ENCODE data around the gene DUSP10.

The DUSP10 gene

GRCh38 chr1:221715321-221716169, 26.3 kb downstream of the DUSP10 start:
- no peak for DNase-seq (ENCODE audit: extremely low read depth in 1 of 2, low read depth in 1 of 2)

DNA sequence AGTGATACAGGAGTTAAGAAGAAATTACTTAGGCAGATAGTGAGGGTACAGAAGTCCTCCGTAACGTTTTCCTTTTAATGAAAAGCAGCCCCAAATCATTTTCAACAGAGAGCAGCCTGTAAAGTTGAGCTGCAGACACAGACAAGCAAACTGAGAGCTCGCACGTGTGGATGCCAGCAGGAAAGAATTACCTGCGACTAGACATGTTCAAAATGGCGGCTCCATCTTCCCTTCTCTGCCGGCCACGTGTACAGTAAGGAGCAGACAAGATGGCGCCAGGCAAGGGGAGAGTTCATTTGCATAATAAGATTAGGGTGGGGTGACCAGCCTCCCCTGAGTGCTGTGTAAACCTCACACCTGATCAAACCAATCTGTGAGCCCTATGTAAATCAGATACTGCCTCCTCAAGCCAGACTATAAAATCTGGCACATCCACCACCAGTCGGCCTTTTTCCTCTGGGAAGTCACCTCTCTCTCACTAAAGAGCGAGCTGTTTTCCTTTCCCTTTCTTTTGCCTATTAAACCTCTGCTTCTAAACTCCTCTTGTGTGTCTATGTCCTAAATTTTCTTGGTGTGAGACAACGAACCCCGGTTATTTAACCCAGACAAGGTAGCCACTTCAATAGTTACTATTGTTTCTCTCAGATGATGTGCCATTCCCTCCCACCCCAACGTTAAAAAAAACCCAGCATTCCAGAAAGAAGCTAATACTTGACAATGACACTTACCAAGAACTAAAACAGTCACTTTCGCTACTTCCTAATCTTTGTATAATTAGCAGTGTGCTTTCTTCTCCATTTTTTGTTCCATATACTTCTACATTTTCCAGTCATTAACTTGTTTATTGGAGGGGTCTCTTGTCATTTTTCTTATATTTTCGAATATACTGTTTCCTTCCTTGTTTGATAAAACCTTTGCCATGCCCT, 27.4 kb downstream of the DUSP10 start:
- DNase-seq (ENCODE audit: extremely low read depth in 1 of 2, low read depth in 1 of 2) = no peak

- peak; percentile 55 to 72 for DNase-seq (ENCODE audit: extremely low read depth in 1 of 2, low read depth in 1 of 2)
These were observed 29.0 kb downstream of the DUSP10 start for GRCh38 chr1:221712776-221713431.

- DNase-seq (ENCODE audit: extremely low read depth in 1 of 2, low read depth in 1 of 2) = peak in 1 of 2 donors; percentile 38
These were observed 29.6 kb downstream of the DUSP10 start for GRCh38 chr1:221712198-221712684.

DNA sequence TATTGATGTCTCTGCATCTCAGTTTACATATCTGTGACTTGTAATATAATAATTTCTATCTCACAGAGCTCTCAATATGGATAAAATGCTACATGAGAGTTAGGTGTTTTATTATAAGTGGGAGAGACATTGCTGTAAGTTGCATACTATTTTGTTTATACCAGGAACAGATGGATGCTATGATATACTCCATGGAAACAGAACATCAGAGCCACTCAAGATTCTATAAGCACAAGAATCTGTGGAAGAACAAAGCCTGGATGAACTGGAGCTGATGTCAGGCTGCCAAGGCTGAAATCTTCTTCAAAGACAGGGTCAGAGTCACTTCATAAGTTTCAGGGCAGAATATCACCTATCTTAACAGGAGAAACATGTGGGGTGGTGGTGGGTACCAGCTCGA, 30.2 kb downstream of the DUSP10 start:
- DNase-seq (ENCODE audit: extremely low read depth in 1 of 2, low read depth in 1 of 2) = no peak

DNA sequence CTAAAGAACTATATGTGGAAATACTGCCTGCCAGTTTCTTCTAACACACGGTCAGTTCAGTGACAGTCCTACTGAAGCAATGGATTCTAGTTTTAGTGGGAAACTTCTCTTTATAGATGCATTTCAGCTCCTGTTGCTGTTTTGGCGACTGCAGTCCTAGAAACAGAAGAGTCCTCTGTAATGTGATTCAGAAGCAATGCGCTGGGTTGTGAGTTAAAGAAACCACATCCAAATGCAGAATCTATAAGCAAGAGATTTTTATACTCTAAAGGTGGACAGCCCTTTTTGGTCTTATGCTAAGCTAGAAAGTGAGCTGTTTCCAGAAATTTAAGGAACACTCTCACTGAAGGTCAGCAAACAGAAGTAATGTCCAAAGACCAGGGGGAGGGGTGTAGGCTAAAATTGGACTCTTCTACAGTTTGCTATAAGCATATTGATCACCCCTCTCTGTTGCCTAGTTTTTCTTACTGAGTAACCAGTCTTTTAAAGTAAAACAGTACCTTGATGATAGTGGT, 30.8 kb downstream of the DUSP10 start:
- DNase-seq (ENCODE audit: extremely low read depth in 1 of 2, low read depth in 1 of 2) = no peak

GRCh38 chr1:221709854-221710253, 32.0 kb downstream of the DUSP10 start:
- DNase-seq (ENCODE audit: extremely low read depth in 1 of 2, low read depth in 1 of 2) = no peak

DNA sequence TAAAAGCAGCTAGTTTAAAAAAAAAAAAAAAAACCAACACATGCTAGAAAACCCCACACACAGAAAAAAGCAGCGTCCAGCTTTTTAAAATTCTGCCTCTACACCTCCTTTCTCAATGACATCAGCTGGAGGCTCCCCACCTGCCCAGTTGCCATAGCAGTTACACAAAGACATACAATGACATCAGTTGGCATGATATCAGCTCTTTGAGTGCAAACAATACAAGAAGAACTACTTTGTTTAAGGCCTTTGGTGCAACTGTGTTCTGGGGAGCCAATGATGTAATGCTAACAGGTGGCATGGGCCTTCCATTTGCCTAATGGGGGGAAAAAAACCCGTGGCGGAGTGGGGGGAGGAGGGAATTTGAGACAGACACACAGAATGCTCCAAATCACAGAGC, 32.9 kb downstream of the DUSP10 start:
- no peak for DNase-seq (ENCODE audit: extremely low read depth in 1 of 2, low read depth in 1 of 2)

DNA sequence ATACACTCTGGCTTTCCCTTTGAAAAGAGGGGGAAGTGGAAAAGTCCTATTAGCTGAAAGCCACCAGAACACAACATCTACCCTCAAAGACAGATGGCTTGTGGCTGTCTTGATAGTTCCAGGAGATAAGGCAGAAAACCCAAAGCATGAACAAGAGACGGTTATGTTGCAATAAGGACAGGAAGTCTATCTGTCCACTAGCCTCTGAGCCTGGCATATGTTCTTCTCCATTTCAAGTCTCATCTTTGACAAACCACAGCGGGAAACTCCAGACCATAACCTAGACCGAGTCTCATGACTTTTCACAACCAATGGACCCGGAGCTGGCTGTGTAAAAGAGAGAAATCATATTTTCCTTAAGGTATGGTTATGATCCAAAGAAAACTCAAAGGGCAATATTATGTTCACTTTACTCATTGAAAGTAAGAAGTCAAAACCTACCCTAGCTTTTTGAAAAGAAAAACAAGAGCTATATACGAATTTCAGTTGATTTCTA, 33.8 kb downstream of the DUSP10 start:
- DNase-seq (ENCODE audit: extremely low read depth in 1 of 2, low read depth in 1 of 2) = peak; percentile 20 to 63

DNA sequence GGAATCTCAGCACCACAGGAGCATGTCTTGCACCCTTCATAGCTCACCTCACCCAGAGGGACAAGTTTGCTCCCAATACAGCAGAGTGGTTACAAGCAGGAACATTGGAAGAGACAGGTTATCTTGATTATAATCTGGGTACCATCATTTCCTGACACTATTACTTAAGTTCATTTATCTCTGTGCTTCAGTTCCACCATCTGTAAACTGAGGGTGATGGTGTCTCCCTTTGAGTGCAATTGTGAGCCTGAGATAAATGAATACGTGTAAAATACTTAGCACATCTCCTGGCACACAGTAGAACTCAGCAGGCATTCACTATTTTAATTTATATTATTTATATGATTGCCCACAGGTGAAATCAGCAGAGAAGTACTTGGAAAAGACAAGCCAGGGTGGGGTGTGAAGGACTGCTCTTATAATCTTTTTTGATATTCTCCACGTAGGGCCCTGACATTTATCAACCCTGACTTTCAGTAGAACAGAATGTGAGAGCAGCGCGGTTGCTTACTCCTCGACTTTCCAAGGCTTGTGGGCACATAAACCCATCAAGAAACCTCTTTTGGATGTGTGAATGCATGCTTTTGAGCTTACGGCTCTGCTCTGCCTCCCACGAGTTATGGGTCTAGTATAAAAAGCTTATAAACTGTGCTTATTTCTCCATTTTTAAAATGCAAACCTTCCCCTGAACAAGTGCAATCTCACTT, 34.9 kb downstream of the DUSP10 start:
- no peak for DNase-seq (ENCODE audit: extremely low read depth in 1 of 2, low read depth in 1 of 2)

DNA sequence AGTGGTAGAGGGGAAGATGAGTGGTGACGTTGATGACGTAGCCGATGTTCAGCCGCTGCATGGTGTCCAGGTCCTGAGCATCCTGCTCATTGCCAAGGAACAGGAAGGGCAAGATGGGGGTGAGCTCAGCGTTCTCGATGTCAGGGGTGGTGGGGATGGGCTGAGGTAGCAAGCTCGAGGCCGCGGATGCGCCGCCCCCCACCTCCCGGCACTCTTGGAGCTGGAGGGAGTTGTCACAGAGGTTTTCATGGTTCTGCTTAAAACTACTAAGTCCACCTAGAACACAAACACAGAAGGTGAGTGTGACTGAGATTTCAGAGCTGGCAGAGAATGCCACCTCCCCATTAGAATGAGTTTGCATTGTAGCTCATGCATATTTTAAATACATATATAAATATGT, 35.7 kb downstream of the DUSP10 start:
- DNase-seq (ENCODE audit: extremely low read depth in 1 of 2, low read depth in 1 of 2) = no peak

GRCh38 chr1:221704306-221704705, 37.6 kb downstream of the DUSP10 start:
- no peak for DNase-seq (ENCODE audit: extremely low read depth in 1 of 2, low read depth in 1 of 2)

DNA sequence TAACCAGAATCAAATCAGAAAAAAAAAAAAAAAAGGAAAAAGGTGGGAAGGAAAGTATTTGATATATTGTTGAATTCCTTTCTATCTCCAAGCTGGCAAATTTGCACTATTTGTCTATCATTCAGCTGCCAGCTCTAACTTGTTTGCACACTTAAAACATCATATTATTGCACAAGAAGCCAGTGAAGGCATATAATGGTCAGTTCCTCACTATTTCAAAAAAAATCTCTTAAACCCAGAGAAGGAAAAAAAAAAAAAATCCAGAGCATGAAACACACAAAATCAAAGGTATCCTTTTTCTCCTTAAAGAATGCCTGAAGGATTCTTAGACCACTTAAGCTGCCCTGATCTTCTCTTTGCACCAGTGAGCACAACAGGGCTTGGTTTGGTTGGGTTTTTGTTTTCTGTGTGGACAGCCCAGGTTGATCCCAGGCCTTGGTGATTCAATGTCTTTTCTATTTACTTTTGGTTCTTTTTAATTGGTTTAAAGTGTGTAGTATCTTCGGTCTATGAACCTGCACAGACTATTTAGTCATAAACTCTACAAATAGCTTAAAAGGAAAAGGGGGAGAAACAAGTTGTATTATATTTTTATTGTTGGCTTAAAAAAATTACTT, 40.2 kb downstream of the DUSP10 start:
- no peak for DNase-seq (ENCODE audit: extremely low read depth in 1 of 2, low read depth in 1 of 2)

DNA sequence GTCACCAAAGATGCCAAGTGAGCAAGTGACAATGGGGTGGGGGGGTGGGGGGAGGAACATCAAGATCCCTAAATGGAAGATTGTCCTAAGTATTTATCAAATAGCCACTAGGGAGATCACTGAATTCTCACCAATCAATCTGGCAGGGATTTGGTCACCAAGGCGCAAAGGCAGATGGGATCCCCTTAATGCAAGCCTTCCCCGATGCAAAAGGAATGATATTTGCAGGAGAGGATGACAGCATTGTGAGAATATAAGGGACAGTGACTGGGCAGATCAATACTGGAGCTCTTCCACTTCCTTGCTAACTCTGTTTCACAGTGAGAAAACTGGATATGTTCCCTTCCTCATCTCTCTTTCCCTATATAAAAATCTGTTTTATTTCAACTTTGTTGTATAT, 40.9 kb downstream of the DUSP10 start:
- no peak for DNase-seq (ENCODE audit: extremely low read depth in 1 of 2, low read depth in 1 of 2)

DNA sequence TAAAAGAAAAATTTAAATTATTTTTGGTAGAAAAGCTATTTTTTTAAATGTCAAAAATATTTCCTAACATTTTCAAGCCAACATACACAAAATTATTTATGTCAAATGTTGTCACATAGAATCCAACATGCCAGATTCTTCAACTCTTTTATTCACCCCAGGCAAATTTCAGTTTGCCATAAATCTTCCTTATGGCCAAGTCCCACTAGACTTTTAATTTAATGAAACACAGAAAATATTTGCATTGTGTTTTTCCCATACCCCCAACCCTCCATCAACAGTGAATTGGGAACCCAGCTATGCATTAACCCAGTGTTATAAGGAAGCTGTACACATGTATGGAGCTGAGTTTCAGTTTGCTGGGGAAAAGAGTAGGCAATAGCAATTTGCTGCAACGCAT, 41.4 kb downstream of the DUSP10 start:
- no peak for DNase-seq (ENCODE audit: extremely low read depth in 1 of 2, low read depth in 1 of 2)

DNA sequence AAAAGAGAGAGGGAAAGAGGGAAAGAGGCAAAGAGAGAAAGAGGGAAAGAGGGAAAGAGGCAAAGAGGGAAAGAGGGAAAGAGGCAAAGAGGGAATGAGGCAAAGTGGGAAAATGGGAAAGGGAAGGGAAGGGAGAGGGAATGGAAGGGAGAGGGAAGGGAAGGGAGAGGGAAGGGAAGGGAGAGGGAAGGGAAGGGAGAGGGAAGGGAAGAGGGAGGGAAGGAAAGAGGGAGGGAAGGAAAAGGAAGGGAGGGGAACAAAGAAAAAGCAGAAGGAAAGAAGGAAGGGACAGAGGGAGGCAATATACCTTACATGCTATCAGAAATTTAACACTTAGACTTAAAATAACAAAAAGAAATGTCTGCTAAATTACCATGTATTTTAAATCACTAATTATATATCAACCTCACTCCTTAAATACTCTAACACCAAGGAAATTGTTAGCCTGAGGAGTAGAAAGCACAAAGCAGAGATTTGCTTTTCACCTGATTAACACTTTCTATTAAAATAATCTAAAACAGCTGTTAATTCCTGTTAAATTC, 41.8 kb downstream of the DUSP10 start:
- no peak for DNase-seq (ENCODE audit: extremely low read depth in 1 of 2, low read depth in 1 of 2)

DNA sequence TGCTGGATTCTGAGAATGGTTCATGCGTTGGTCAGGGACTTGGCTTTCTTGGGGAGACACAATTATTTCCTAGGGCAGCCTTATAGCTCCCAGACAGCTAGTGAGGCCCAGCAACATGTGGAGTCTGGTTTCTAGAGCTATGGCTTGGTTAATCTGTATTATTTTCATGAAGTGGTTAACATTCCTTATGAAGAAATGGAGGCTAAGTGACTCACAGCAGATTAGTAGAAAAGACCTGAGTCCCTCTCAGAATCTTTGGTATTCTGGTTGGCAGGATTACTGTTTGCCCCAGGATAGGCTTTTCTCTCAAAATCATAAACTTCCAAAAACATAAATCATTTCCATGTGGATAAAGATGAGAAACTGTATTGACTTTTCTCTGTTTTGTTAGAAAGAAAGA, 42.3 kb downstream of the DUSP10 start:
- DNase-seq (ENCODE audit: extremely low read depth in 1 of 2, low read depth in 1 of 2) = no peak

DNA sequence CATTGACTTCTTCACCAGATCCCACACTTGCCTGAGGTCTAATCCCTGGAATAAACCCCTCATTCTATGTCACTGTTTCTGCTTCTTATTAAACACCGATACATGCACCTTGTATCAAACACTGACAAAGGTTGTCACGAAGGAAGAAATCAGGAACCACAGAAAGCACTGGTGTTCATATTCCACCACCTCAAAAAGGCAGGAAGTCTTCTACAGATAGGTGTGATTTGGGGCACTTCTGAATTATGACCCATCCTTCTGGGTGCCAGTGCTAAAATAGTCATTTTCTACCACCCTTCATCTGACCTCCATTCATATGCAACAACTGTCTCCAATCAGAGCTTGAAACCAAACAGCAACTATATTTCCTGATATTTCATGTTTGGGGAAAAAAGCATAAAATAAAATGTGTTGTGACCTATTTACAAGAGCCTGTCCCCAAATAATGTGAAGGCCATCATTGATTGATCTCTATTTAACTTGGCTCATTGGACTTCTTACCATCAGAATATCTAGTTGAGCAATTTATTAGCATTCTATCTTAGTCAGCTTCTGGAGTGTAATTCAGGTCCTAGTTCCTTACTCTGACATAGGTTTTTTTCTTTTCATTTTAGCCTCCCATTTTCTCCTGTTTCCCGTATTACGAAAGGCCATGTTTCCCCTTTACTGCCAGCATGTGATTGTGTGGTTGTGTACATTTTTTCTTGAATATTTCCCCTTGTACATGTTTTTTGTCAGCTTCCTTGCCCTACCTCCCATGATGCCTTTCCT, 43.1 kb downstream of the DUSP10 start:
- DNase-seq (ENCODE audit: extremely low read depth in 1 of 2, low read depth in 1 of 2) = no peak
